Measurements from ENCODE around the gene RTN4RL2. TPM values are rescaled to one million over a fixed set of nuclear protein-coding genes. Genes with fewer than 3 reads are reported as not detected.

RTN4RL2 gene
- total RNA-seq, 1 experiment from 2014 or later, result 7.0 TPM

GRCh38 chr11:57434640-57435546 lies 25.4 kb upstream of the RTN4RL2 start:
- H4K91ac ChIP-seq (ENCODE audit: insufficient read length, low read depth, low read length), result no peak overlapping the region
- no peak overlapping the region for H2AK5ac ChIP-seq (ENCODE audit: insufficient read length, low read length)
- no peak overlapping the region for H3K14ac ChIP-seq (ENCODE audit: insufficient read depth, low read length)
- Mint-ChIP-seq H3K27ac (no peak overlapping the region), H3K4me1 (peaks cover 4 to 6% of the 10 kb centered on the region in 2 experiments; a peak in 2 of 4 replicates), H3K4me3 (no peak overlapping the region), H3K9me3 (no peaks in the 10 kb centered on the region), H3K27me3 (ENCODE audit: low read depth) (peaks cover 28% of the 10 kb centered on the region), H3K36me3 (ENCODE audit: insufficient read depth in 1 of 3, low read depth in 3 of 3) (no peaks in the 10 kb centered on the region)
- WGBS (ENCODE audit: extremely low coverage, insufficient read length, low lambda C conversion rate), result no CpG with 5 or more reads among the region's 15 CpGs
- H3K79me1 ChIP-seq (ENCODE audit: insufficient read depth, low read depth, low read length, poor library complexity, severe bottlenecking), result no peaks in the 10 kb centered on the region
- no peaks in the 10 kb centered on the region for H4K20me1 ChIP-seq (ENCODE audit: control insufficient read depth, insufficient read depth, insufficient read length)
- no peak overlapping the region for H2AFZ ChIP-seq (ENCODE audit: low read length)
- no peak overlapping the region for H3K18ac ChIP-seq (ENCODE audit: insufficient read length, low read depth, low read length)
- no peak overlapping the region for H2BK5ac ChIP-seq (ENCODE audit: insufficient read length, low read length)
- H3K27me3 ChIP-seq (ENCODE audit: insufficient read depth, low read length), result no peaks in the 10 kb centered on the region
- no peak overlapping the region for H4K5ac ChIP-seq (ENCODE audit: insufficient read length, low read depth, low read length)
- H2BK15ac ChIP-seq (ENCODE audit: low read depth, low read length), result no peak overlapping the region
- no peak overlapping the region for H3K56ac ChIP-seq (ENCODE audit: insufficient read length, low read depth, low read length)
- no peak overlapping the region for H3K9ac ChIP-seq (ENCODE audit: extremely low read depth, insufficient read length, low read length)
- no peak for DNase-seq
- H3K27ac ChIP-seq (ENCODE audit: insufficient read length, low read depth, low read length), result no peak overlapping the region
- no peaks in the 10 kb centered on the region for H3K79me2 ChIP-seq (ENCODE audit: insufficient read depth, low read length)
- H3T11ph ChIP-seq (ENCODE audit: low read length), result no peak overlapping the region
- H3K4me2 ChIP-seq (ENCODE audit: insufficient read depth, insufficient read length, low read length), result no peak overlapping the region
- H3K4me1 ChIP-seq (ENCODE audit: insufficient read depth, low read length), result no peaks in the 10 kb centered on the region
- H3K23me2 ChIP-seq (ENCODE audit: insufficient read length, low read depth, low read length, poor library complexity, severe bottlenecking), result no peaks in the 10 kb centered on the region
- no peak overlapping the region for H3K4ac ChIP-seq (ENCODE audit: low read depth, low read length)
- H2BK12ac ChIP-seq (ENCODE audit: insufficient read length, low read depth, low read length), result no peak overlapping the region
- TF ChIP-seq, protein P1, sequence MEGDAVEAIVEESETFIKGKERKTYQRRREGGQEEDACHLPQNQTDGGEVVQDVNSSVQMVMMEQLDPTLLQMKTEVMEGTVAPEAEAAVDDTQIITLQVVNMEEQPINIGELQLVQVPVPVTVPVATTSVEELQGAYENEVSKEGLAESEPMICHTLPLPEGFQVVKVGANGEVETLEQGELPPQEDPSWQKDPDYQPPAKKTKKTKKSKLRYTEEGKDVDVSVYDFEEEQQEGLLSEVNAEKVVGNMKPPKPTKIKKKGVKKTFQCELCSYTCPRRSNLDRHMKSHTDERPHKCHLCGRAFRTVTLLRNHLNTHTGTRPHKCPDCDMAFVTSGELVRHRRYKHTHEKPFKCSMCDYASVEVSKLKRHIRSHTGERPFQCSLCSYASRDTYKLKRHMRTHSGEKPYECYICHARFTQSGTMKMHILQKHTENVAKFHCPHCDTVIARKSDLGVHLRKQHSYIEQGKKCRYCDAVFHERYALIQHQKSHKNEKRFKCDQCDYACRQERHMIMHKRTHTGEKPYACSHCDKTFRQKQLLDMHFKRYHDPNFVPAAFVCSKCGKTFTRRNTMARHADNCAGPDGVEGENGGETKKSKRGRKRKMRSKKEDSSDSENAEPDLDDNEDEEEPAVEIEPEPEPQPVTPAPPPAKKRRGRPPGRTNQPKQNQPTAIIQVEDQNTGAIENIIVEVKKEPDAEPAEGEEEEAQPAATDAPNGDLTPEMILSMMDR (conservative IDR thresholded peaks at IDR 0.05), result no peak
- H3K9me3 ChIP-seq (ENCODE audit: control insufficient read depth, low read depth, low read length), result no peaks in the 10 kb centered on the region
- no peak overlapping the region for H2BK20ac ChIP-seq (ENCODE audit: low read depth, low read length, poor library complexity, severe bottlenecking)
- no peak overlapping the region for H2BK120ac ChIP-seq (ENCODE audit: low read depth, low read length, poor library complexity, severe bottlenecking)
- no peak overlapping the region for H3K23ac ChIP-seq (ENCODE audit: insufficient read length, low read depth, low read length)
- no peak overlapping the region for H4K8ac ChIP-seq (replicated peaks; ENCODE audit: insufficient read length, low read depth, low read length)
